Raji (cell line): Measurements from ENCODE around the gene ATP2B2.

ENCODE experiments used
- POLR2A ChIP-seq: IDR thresholded peaks from 2 replicates; pipeline ENCODE4 v1.6.1; 2011; ENCODE audit warnings: low read depth, low read length, control low read depth; ENCODE audit not compliant: insufficient read depth

Gene ATP2B2

DNA sequence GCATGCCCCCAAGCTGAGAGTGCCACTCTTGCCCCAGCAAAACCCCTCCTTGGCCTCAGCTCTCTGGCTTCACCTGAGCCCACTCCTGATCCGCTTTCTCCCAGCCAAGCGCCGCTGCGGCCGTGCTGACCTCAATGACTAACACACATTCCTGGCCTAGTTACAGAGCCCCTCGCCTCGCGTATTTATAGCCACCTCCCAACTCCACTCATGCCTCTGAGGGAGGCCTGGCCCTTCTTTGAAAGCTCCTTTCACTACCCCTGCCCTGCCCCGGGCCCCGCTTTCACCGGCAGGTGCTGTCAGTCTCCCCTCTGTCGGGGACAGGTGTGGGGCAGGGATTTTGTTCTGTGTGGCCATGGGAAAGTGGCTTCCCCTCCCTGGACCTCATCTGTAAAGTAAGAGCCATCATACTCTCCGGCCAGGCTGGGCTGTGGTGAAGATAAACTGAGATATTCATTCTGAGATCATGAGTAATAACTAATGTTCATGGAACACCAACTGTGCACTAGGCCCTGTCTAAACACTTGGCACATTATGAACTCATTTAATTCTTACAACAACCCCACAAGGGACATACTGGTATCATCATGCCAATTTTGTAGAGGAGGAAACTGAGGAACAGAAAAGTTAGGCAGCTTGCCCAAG, 13.2 kb upstream of the ATP2B2 start:
- no peak for TF ChIP-seq POLR2A

DNA sequence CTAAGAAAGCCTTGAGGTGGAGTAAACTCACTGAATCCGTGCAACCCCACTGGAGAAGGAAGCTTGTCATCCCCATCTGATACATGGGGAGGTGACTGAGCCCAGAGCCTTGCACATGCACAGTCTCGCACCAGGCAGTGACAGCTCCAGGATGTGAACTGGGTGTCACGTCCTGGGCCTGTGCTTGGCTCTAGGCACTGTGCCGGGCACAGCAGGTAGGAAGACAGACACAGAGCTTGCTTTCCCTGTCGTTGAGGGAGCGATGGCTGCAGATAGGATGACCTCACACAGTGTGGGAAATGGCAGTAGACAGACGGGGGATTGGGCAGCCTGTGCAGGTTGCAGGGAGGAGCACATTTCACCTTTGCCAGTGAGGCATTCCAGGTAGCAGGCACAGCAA, 12.2 kb upstream of the ATP2B2 start:
- TF ChIP-seq POLR2A, result no peak

DNA sequence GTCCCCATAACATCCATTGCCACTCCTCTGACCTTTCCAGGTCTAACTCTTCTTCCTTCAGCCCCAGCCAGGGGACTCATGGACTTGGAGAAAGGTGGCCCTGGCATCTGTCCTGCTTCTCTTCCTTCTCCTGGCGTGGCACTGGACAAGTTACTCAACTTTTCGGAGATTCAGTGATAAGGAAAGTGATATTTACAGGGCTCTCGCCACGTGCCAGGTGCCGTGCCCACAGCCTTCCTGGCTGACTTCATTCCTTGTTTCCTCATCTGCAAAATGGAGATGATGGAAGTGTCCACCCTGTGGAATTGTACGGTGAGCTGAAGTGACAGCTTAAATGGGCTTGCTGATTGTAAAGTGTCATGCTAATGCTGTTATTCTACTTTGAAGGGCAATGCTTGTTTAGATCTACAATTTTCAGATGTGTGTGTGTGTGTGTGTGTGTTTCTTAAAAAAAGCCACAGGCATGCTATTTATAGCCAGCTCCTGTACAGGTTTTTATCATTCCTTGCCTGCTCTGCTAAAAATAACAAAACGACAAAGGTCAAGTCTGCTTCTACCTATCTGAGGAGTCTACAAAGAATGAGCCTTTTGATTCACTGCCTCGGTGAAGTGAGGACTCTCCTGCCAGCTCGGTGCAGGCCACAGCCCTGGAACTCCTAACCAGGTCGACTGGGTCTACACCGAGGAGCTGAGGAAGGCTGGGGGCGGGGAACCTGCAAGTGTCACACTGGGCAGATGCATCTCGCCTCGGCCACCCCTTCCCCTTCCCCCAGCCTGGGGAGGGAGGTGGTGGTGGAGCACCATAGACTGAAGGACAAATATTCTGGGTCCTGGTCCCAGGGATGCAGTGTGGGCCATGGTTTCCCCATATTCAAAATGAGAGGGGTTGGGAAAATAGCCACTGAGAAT, 11.4 kb upstream of the ATP2B2 start:
- no peak for TF ChIP-seq POLR2A

DNA sequence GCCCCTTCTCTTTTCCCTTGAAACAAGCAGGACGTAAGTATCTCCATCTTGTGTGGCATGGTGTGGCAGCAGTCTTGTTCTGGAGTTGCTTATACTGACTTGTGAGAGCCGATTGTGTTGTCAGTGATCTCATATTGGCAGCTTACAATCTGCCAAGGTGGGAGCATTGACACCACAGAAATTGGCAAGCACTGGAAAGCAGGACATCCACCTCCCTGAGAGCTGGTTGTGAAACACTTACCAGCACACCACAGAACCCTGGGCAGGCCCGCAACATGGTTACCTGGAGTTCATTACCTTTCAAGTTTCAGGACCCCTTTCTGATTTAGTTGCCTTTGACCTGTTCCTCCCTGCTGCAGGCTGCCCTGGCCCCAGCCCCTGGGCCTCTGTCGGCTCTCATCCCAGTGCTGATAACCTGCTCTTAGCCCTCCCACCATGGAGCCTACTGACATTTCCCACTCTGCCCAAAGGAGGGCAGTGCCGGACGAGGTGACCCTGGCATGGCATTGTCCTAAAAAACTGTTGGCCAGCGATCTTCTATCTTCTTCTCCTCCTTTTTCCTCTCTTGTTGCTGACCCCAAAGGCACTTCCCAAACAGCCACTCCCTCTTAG, 10.6 kb upstream of the ATP2B2 start:
- no peak for TF ChIP-seq POLR2A

DNA sequence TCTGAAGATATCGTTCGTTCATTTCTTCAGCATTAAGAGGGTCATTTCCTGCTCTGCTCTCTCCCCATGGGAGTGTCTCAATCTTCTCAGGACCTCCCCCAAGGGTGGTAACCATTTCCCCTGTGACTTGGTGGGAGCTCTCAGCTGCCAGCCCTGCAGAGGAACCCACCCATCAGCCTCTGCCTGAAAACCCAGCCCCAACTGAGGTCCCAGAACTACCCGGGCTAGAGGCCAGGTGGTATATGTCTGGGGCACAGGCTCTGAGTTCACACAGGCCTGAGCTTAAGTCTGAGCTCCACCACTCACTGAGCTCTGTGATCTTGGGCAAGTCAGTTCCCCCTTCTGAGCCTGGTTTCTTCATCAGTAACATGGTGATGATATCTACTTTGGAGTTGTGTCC, 10.0 kb upstream of the ATP2B2 start:
- TF ChIP-seq POLR2A, result no peak

DNA sequence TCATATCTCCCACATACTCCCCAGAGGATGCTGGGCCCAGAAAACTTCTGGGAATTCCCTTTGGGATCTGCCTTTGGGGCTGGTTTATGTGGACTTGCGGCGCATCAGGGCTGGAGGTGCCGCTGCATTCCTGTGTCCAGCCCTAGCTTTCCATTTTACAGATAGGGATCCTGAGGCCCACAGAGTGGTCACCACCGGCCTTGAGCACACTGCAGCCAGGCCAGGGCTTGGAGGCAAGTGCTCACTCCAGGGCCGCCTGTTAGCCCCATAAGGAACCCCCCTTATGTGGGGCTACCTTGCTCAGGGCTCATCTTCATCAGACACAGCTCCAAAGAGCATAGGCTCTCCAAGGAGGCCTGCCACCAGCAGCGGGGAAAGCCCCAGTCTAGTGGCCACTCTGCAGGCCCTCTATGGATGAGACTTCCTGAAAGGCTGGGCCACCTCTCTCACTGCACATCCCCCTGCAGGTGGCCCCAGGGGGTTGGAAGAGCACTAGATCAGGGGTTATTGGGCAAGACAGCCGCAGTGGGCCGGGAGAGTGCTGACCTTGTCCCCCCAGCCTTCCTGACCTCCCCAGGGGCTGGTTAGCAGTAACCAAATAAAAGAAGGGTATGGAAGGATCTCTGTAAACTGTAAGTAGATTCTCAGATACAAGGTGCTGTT, 9.2 kb upstream of the ATP2B2 start:
- no peak for TF ChIP-seq POLR2A

DNA sequence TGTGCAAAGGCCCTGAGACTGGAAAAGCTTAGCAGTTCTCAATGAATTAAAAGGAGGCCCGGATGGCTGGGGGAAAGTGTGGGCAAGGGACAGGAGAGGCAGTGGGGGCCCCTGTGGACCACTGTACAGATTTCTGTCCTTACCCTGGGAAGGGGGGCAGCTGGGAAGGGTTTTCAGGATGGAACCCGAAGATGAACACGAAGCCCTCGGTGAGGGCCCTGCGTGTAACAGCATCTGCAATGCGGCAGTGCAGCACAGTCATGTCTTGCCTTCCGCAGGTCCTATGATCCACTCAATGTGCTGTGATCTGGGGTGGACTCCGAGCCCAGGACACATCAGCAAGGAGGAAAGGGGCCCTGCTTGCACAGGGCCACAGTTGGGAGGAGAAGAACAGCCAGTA, 7.9 kb upstream of the ATP2B2 start:
- no peak for TF ChIP-seq POLR2A

DNA sequence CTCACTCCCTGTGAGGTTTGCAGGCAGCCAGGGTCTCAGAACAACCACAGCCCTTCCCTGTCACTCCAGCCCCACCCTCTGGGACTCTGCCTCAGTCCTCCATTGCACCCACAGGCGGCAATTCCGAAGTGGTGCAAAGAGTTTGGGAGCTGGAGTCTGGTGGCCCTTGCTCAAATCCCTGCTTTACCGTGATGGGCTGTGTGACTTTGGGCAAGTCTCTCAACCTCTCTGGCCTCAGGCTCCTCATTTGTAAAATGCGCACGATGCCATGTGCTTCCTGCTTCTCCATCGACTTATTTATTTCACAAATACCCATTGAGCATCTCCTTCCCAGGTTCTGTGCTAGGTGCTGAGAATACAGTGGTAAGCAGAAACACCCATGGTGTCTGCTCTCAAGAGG, 7.3 kb upstream of the ATP2B2 start:
- no peak for TF ChIP-seq POLR2A

DNA sequence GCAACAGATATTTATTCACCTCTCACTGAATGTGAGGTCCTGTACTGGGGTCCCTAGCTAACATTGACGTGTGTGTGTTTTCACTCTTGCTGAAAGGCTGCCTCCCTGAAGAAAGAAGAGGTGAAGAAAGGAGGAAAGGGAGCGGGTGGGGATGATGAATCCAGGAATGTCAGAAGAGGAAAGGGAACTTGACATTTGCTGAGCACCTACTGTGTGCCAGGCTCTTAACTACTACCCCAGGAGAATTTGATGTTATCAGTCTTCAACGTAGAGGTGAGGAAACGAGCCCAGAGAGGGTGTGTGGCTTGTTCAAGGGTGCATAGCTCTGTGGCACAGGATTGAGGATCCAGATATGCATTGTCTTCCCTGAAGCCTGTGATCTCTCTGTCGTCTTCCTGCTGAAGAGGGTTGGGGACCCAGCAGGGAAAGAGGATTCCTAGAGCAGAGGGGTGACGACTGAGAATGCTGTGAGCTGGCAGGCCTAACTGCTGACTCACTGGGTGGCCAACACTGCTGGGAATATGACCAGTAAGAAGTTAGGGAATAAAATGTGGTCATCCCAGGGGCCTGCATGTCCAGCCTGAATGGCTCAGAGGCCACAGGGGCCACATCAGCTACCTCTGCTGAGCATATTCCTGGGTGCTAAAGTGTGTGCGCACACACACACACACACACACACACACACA, 6.6 kb upstream of the ATP2B2 start:
- no peak for TF ChIP-seq POLR2A

DNA sequence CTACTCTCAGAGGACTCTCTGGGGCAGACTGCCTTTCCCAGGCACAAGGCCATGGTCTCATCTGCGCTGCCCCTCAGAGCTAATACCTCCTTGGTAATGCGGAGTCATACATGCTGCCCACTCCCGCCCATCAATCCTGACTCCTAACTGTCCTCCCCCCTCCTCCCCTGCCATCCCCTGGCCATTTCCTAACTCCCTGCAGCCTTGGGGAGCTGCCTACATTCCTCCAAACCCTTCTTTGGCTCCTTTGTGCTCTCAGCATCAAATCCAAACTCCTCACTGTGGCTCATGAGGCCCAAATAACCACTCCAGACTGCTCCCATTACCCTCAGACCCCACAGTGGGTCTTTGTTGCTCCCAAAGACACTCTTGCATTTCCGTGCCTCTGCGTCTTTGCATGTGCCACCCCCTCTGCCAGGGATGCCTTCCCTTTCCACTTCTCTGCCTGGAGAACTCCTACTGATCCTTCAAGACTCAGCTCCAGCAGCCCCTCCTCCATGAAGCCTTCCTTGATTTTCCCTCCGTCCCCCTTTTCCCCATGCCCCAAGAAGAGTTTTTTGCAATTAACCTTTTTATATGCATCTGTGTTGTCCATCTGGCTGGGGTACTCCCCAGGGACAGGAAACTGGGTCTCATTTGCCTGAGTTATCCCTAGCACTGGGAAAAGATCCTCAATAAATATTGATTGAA, 5.5 kb upstream of the ATP2B2 start:
- TF ChIP-seq POLR2A, result no peak

DNA sequence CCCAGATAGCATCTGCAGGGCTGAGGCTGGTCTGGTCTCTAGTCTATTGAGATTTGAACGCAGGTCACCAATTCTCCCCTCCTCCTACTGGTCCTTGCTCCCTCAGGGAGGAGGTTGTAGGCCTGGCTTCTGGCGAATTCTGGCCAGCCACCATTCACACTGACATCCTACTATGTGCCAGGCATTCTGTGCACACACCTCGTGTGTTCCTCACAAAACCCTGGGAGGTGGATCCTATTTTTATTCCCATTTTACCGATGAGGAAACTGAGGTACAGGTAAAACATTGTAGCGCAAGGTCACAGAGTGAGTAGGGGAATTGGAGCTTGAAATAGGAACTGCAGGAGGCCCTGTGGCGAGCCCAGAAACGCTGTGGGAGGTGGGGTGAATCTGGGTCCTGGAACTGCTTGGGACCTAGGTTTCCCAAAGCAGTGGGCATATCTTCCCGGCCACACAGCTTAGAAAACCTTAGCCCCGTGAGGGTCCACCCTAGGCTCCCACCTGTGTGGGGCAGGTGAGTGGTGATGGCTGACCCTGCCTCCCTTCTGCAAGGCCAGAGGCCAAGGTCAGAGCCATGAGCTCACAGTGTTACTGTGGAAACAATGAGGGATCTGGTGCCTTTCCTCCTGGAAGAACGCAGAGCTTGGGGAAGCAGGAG, 4.8 kb upstream of the ATP2B2 start:
- no peak for TF ChIP-seq POLR2A

DNA sequence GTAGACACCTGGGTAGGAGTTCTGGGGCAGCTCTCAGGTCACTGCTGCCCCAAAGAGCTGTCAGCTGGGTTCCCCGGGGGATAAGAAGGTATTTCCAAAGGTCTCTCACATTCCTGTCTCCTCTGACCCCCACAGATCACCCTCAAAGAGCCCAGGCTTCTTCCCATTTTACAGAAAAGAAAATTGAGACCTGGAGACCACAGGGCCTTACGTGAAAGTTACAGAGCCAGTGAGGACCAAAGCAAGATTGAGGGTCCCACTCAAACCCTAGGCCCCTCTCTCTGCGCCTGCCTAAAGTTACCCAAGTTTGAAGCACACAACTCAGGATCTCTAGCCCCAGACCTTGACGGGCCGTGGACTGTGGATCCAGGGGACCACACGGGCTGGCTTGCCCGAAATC, 3.9 kb upstream of the ATP2B2 start:
- no peak for TF ChIP-seq POLR2A

DNA sequence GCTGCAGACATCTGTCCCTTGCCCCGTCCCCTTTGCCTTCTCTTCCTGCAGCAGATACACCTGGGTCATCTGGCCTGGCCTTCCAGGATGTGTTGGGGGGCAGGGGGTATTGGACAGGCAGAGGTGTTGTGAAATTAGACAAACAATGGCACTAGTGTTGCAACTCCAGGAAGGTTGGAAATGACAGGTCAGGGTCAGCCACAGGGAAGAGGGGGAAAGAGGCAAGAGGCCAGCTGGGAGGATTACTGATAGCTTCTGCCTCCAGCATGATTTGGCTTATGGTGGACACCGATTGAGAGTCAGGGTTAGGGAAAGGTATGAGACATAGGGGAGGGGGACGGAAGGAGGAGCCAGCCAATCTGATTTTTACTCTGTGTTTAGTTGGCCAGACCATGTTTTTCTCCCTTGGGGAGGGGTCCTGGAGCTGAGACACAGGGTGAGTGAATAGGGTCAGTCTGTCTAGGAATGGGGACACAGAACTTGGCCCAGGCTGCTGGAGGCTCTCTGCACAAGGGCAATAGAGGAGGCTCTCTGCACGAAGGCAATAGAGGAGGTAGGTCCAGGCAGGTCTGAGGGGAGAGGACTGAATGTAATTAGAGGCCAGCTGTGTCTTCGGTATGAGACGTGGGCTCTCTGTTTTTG, 3.4 kb upstream of the ATP2B2 start:
- TF ChIP-seq POLR2A, result no peak
